Ishikawa (cell line): Measurements from ENCODE around the gene DDX49.

Experiments
- CEBPB ChIP-seq: IDR thresholded peaks from 2 replicates; pipeline ENCODE4 v1.6.1; 2012
- CREB1 ChIP-seq: IDR thresholded peaks from 2 replicates; pipeline ENCODE4 v1.6.1; 2012; ENCODE audit warnings: low read depth
- EGR1 ChIP-seq: IDR thresholded peaks from 2 replicates; pipeline ENCODE4 v1.6.1; 2012
- EP300 ChIP-seq: IDR thresholded peaks from 2 replicates; pipeline ENCODE4 v1.6.1; 2012; ENCODE audit warnings: borderline replicate concordance
- FOXM1 ChIP-seq: IDR thresholded peaks from 2 replicates; pipeline ENCODE4 v1.6.1; 2012; ENCODE audit warnings: low read depth, borderline replicate concordance
- NFIC ChIP-seq: IDR thresholded peaks from 2 replicates; pipeline ENCODE4 v1.6.1; 2012
- RAD21 ChIP-seq: IDR thresholded peaks from 2 replicates; pipeline ENCODE4 v1.6.1; 2012; ENCODE audit warnings: low read depth
- TAF1 ChIP-seq: IDR thresholded peaks from 2 replicates; pipeline ENCODE4 v1.6.1; 2012; ENCODE audit warnings: low read depth, mild to moderate bottlenecking
- TCF12 ChIP-seq: IDR thresholded peaks from 2 replicates; pipeline ENCODE4 v1.6.1; 2012; ENCODE audit warnings: low read depth
- TEAD4 ChIP-seq: IDR thresholded peaks from 2 replicates; pipeline ENCODE4 v1.6.1; 2012
- YY1 ChIP-seq: IDR thresholded peaks from 2 replicates; pipeline ENCODE4 v1.6.1; 2012; ENCODE audit warnings: low read depth
- ZBTB7A ChIP-seq: IDR thresholded peaks from 2 replicates; pipeline ENCODE4 v1.6.1; 2012; ENCODE audit warnings: low read depth
- TF ChIP-seq, protein P1 (sequence below): IDR thresholded peaks from 2 replicates; pipeline ENCODE4 v1.6.1; 2012
- TF ChIP-seq, protein P2 (sequence below): IDR thresholded peaks from 2 replicates; pipeline ENCODE4 v1.6.1; 2012; ENCODE audit warnings: low read depth, mild to moderate bottlenecking
- TF ChIP-seq, protein P3 (sequence below): IDR thresholded peaks from 2 replicates; pipeline ENCODE4 v1.6.1; 2012

DDX49 gene

DNA sequence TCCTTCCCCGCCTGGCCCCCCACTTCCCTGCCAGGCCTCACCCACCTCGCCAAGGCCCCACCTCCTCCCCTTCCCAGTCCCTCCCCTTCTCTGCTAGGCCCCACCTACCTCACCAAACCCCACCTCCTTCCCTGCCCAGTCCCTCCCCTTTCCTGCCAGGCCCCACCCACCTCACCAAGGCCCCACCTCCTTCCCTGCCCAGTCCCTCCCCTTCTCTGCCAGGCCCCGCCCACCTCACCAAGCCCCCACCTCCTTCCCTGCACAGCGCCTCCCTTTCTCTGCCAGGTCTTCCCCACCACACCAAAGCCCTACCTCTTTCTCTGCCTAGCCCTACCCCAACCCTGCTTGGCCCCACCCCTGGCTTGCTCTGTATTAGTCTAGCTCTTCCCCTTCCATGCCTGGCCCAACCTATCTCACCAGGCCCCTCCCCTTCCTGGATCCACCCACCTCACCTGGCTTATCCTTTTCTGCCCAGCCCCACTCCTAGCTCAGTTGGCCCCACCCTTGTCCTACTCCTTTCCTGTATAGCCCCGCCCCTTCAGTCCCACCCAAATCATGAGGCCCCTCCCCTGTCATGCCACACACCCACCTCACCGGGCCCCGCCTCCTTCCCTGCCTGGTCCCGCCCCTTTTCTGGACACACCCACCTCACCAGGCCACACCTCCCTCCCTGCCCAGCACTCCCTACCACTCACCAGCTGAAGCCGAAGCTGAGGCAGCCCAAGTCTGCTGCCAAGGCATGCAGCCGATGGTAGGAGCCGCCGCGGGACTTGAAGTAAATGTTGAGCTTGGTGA lies 39.7 kb upstream of the DDX49 start:
- TF ChIP-seq ZBTB7A = no peak
- TF ChIP-seq, protein P1, sequence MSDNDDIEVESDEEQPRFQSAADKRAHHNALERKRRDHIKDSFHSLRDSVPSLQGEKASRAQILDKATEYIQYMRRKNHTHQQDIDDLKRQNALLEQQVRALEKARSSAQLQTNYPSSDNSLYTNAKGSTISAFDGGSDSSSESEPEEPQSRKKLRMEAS = peak; percentile 62
- peak; percentile 14; the same call in 1 of the 2 replicates for TF ChIP-seq RAD21
- TF ChIP-seq CREB1 = no peak
- TF ChIP-seq, protein P2, sequence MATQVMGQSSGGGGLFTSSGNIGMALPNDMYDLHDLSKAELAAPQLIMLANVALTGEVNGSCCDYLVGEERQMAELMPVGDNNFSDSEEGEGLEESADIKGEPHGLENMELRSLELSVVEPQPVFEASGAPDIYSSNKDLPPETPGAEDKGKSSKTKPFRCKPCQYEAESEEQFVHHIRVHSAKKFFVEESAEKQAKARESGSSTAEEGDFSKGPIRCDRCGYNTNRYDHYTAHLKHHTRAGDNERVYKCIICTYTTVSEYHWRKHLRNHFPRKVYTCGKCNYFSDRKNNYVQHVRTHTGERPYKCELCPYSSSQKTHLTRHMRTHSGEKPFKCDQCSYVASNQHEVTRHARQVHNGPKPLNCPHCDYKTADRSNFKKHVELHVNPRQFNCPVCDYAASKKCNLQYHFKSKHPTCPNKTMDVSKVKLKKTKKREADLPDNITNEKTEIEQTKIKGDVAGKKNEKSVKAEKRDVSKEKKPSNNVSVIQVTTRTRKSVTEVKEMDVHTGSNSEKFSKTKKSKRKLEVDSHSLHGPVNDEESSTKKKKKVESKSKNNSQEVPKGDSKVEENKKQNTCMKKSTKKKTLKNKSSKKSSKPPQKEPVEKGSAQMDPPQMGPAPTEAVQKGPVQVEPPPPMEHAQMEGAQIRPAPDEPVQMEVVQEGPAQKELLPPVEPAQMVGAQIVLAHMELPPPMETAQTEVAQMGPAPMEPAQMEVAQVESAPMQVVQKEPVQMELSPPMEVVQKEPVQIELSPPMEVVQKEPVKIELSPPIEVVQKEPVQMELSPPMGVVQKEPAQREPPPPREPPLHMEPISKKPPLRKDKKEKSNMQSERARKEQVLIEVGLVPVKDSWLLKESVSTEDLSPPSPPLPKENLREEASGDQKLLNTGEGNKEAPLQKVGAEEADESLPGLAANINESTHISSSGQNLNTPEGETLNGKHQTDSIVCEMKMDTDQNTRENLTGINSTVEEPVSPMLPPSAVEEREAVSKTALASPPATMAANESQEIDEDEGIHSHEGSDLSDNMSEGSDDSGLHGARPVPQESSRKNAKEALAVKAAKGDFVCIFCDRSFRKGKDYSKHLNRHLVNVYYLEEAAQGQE = no peak
- TF ChIP-seq YY1 = no peak
- TF ChIP-seq NFIC = no peak
- TF ChIP-seq FOXM1 = no peak
- TF ChIP-seq EP300 = no peak
- TF ChIP-seq, protein P3, sequence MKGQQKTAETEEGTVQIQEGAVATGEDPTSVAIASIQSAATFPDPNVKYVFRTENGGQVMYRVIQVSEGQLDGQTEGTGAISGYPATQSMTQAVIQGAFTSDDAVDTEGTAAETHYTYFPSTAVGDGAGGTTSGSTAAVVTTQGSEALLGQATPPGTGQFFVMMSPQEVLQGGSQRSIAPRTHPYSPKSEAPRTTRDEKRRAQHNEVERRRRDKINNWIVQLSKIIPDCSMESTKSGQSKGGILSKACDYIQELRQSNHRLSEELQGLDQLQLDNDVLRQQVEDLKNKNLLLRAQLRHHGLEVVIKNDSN = no peak
- no peak for TF ChIP-seq TAF1
- no peak for TF ChIP-seq TEAD4
- no peak for TF ChIP-seq CEBPB
- no peak for TF ChIP-seq EGR1
- TF ChIP-seq TCF12 = no peak

DNA sequence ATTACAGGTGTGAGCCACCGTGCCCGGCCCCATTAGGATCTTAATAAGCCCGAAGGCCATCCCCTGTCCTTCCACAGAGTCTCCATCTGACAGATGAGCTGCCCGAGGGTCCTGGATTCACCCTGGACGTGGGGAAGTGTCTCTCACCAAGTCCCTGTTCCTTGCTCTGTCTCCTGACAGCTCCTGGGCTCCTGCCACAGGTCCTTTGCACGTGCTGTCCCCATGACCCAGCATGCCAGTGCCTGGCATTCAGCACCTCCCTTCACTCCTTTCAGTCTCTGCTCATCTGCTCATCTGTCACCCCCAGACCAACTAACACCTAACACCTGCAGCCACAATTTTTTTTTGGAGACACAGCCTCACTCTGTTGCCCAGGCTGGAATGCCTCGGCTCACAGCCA lies 38.0 kb upstream of the DDX49 start:
- no peak for TF ChIP-seq TCF12

DNA sequence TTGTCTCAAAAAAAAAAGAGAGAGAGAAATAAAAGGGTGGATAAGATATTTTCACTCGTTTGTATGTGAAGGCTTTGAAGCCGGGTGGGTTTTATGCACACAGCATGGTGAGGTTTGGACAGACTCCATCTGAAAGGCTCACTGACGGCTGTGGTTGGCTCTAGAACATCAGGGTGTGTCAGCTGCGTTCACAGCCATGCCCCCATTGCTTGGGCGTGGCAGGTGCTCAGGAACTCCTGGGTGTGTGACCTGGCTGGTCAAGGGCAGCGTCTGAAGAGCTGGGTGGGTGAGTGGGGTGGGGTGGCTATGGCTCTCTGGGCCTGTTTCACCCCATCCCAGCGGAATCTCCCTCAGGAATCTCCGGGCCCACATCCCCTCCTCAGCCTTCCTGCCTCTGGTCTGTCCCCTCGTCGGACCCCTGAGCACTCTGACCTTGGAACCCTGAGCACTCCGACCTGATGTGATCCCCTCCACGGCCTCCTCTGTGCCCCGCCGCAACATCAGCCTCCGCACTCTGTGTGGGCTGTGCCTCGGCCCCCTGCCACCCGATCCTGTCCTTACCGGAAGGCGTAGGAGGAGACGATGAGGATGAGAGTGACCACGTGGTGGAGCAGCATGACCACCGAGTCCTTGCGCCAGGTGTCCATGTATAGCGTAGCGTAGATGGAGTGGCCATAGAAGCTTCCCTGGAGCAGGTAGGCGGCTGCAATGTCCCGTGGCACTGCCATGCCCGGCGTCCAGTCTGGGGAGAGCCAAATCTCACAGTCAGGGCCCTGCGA lies 35.8 kb upstream of the DDX49 start:
- no peak for TF ChIP-seq TAF1

DNA sequence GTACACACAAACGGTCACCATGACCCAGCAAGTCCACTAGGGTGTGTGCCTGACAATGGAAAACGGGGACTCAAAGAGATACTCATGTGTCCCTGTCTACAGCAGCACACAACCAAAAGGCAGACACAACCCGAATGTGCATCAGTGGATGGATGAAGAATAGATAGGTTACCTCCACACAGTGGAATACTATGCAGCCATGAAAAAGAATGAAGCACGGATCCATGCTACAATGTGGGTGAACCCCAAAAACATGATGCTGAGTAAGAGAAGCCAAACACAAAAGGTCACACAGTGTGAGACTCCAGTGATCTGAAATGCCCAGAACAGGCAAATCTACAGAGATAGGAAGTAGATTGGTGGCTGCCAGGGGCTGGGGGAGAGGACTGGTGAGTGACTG lies 32.5 kb upstream of the DDX49 start:
- TF ChIP-seq TAF1 = no peak
- TF ChIP-seq, protein P1 = no peak

DNA sequence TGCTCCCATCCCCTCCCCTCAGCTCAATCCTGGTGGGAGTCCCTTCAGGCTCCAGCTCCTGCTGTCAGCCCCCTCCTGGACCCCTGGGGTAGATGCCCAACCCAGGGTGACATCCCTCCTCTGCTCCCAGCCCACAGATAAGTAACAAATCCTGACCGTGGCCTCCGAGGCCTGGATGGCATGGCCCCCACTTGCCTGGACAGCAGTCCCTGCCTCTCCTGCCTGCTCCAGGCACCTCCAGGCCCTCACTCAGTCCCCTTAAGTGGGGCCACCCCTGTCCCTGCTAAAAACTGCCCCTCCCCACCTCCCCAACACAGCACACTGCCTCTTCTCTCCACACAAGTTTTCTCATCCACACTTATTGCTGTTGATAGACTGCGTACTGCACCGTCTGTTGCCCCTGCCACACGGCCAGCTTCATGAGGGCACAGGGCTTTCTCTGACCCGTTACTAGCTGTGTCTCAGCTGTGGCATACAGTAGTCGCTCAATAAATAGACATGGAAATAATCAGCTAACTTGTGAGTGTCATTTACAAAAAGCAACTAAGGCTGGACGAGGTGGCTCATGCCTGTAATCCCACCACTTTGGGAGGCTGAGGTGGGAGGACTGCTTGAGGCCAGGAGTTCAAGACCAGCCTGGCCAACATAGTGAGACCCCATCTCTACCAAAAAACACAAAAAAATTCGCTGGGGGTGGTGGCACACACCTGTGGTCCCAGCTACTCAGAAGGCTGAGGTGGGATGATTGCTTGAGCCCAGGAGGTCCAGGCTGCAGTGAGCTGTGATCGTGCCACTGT lies 29.4 kb upstream of the DDX49 start:
- TF ChIP-seq, protein P1 = no peak
- no peak for TF ChIP-seq CEBPB
- no peak for TF ChIP-seq RAD21
- TF ChIP-seq, protein P3 = no peak
- TF ChIP-seq YY1 = no peak
- TF ChIP-seq, protein P2 = no peak
- no peak for TF ChIP-seq EP300
- TF ChIP-seq CREB1 = no peak
- no peak for TF ChIP-seq ZBTB7A
- TF ChIP-seq EGR1 = no peak
- no peak for TF ChIP-seq NFIC
- TF ChIP-seq TEAD4 = no peak
- TF ChIP-seq FOXM1 = no peak
- no peak for TF ChIP-seq TAF1
- no peak for TF ChIP-seq TCF12
